ENCODE data around the gene MYOD1. TPM values are rescaled to one million over a fixed set of nuclear protein-coding genes. Genes with fewer than 3 reads are reported as not detected.

MYOD1 gene
- polyA plus RNA-seq, 4 donors = 0.15 TPM; not detected in 3

DNA sequence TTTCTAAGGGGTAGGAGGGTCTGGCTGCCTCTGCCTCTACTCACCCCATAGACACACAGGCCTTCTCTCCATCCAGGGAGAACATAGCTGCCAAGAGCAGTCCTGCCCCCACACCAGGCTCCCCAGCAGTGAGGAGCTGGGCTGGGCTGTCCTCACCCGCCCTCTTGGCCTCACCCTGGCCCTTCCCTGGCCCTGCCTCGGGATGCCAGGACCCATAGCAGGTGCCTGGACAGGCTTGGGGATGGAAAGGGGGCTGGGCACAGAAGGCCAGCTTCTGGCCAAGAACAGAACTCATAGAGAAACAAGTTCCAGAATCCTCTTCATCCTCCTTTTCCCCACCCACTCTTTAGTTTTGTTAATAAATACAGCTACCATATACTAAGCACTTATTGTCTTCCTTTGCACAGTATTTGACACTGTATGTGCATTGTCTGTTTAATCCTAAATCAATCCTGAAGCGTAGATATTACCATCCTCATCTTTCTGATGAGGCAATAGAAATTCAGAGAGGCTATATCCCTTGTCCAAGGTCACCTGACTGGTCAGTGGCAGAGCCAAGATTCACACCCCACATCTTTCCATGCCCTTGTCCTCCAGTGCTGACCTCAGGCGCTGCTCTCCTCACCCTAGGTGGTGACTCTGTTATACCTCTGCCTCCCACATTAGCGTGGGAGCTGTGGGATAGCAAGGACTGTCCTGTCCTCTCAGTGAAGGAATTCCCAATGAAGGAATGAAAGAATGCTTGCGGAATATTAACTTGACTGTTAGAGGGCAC, 22.0 kb upstream of the MYOD1 start:
- no peaks in the 10 kb centered on the region for H3K4me1 ChIP-seq (ENCODE audit: control insufficient read depth in 3 of 3, insufficient read depth in 2 of 3, low read depth in 1 of 3, low read length in 2 of 3)
- no peaks in the 10 kb centered on the region for H3K9me3 ChIP-seq (ENCODE audit: control insufficient read depth in 2 of 2, insufficient read depth in 1 of 2, low read depth in 1 of 2, low read length in 1 of 2)
- H3K27ac ChIP-seq (ENCODE audit: low read depth in 1 of 3, low read length in 2 of 3) = no peak overlapping the region
- FAIRE-seq = no peak
- no peak for DNase-seq
- H3K27me3 ChIP-seq (ENCODE audit: control insufficient read depth in 3 of 3, insufficient read depth in 3 of 3, low read length in 3 of 3) = peaks cover 9 to 50% (median 22%) of the 10 kb centered on the region in 3 donors
- H3K4me3 ChIP-seq (ENCODE audit: low read depth in 1 of 3, low read length in 3 of 3) = no peak overlapping the region
- 35 to 55% (median 38%) methylated on average over 6 of the region's 6 CpGs for WGBS, 3 donors
- H3K36me3 ChIP-seq (ENCODE audit: control insufficient read depth in 3 of 3, insufficient read depth in 2 of 3, low read depth in 1 of 3, low read length in 3 of 3) = no peaks in the 10 kb centered on the region

DNA sequence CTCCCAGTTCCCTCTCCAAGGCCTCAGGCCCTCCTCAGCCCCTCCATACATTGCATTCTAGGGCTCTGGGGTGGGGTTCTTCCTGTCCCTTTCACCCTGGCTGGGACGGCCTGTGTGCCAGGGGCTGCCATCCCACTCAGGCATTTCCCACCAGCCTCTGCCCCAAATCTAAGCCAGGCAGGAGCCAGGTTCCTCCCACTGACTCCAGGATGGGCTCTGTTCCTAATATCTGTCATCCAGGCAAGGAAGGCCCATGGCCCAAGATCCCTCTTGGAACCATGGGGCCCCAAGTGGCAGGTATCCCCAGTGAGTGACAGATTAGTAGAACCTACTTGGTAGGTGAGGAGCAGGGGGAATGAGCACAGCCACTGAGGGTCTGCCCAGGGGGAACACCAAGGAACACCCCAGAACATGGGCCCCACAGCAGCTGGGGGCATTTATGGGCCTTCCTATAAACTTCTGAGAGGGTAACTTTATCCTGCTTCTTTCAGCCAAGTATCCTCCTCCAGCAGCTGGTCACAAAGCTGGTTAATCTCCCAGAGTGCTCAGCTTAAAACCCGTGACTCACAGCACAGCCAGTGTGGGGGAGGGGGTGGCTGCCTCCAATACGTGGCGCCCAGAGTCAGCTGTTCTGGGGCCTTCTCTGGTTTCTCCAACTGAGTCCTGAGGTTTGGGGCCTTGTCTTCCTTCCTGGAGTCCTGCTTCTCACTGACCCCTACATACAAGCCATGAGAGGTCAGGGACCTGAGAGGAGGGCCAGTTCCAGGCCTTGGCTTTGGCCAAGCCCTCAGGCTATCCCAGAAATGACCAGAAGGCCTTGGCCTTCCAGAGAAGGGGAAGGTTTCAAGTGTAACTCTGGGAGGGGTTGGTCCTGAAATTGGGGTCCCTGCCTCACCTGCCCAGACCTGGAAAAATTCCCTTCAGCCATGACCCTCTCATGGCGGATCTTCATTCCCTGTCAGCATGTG, 19.9 kb upstream of the MYOD1 start:
- H3K9me3 ChIP-seq (ENCODE audit: control insufficient read depth in 2 of 2, insufficient read depth in 1 of 2, low read depth in 1 of 2, low read length in 1 of 2) = peaks cover 0 to 9% of the 10 kb centered on the region in 2 donors
- FAIRE-seq (no peak), DNase-seq (no peak)
- no peaks in the 10 kb centered on the region for H3K4me1 ChIP-seq (ENCODE audit: control insufficient read depth in 3 of 3, insufficient read depth in 2 of 3, low read depth in 1 of 3, low read length in 2 of 3)
- H3K27me3 ChIP-seq (ENCODE audit: control insufficient read depth in 3 of 3, insufficient read depth in 3 of 3, low read length in 3 of 3) = peaks cover 9 to 34% (median 20%) of the 10 kb centered on the region in 3 donors
- no peak overlapping the region for H3K27ac ChIP-seq (ENCODE audit: low read depth in 1 of 3, low read length in 2 of 3)
- H3K4me3 ChIP-seq (ENCODE audit: low read depth in 1 of 3, low read length in 3 of 3) = no peak overlapping the region
- no peaks in the 10 kb centered on the region for H3K36me3 ChIP-seq (ENCODE audit: control insufficient read depth in 3 of 3, insufficient read depth in 2 of 3, low read depth in 1 of 3, low read length in 3 of 3)
- WGBS, 3 donors = 63 to 75% (median 69%) methylated on average over 5 of the region's 5 CpGs

DNA sequence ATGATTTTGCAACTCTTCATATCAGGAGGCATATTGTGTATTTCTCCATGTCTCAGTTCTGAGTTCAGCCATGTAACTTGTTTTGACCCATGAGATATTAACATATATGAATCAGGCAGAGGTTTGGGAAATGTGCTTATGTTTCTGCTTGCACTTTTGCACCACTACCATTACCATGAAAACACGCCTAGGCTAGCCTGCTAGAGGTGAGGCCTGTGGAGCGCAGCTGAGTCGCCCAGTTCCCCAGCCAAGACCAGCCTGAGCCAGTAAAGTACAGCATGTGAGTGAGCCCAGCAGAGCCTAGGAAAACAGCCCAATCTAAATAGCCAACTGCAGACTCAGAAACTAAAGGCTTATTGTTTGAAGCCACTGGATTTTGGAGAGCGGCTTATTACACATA, 18.4 kb upstream of the MYOD1 start:
- no peak for DNase-seq
- WGBS, 3 donors = 81 to 82% (median 82%) methylated on average over 4 of the region's 4 CpGs
- no peak for FAIRE-seq
- no peaks in the 10 kb centered on the region for H3K36me3 ChIP-seq (ENCODE audit: control insufficient read depth in 3 of 3, insufficient read depth in 2 of 3, low read depth in 1 of 3, low read length in 3 of 3)
- H3K27me3 ChIP-seq (ENCODE audit: control insufficient read depth in 3 of 3, insufficient read depth in 3 of 3, low read length in 3 of 3) = peaks cover 3 to 22% (median 9%) of the 10 kb centered on the region in 3 donors
- no peak overlapping the region for H3K4me3 ChIP-seq (ENCODE audit: low read depth in 1 of 3, low read length in 3 of 3)
- no peaks in the 10 kb centered on the region for H3K4me1 ChIP-seq (ENCODE audit: control insufficient read depth in 3 of 3, insufficient read depth in 2 of 3, low read depth in 1 of 3, low read length in 2 of 3)
- H3K27ac ChIP-seq (ENCODE audit: low read depth in 1 of 3, low read length in 2 of 3) = no peak overlapping the region
- H3K9me3 ChIP-seq (ENCODE audit: control insufficient read depth in 2 of 2, insufficient read depth in 1 of 2, low read depth in 1 of 2, low read length in 1 of 2) = peaks cover 0 to 9% of the 10 kb centered on the region in 2 donors

DNA sequence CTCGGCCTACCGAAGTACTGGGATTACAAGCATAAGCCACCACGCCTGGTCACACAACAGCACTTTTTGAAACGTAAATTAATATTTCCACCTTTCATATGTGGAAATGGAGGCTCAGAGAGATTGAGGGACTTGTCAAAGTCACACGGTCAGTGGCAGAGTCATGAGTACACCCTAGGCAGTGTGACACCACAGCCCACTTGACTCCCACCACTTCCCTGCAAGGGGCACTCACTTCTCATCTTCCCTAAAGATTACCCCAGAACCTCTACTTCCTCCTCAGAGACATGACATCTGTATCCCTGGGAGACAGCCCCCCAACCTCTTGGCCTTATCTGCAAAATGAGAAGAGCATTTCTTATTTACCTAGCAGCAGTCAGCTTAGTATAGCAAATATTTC, 16.5 kb upstream of the MYOD1 start:
- WGBS, 3 donors = 56 to 69% (median 61%) methylated on average over 5 of the region's 5 CpGs
- DNase-seq = no peak
- Histone ChIP-seq H3K9me3 (ENCODE audit: control insufficient read depth in 2 of 2, insufficient read depth in 1 of 2, low read depth in 1 of 2, low read length in 1 of 2) (peaks cover 0 to 9% of the 10 kb centered on the region in 2 donors), H3K4me1 (ENCODE audit: control insufficient read depth in 3 of 3, insufficient read depth in 2 of 3, low read depth in 1 of 3, low read length in 2 of 3) (no peaks in the 10 kb centered on the region), H3K36me3 (ENCODE audit: control insufficient read depth in 3 of 3, insufficient read depth in 2 of 3, low read depth in 1 of 3, low read length in 3 of 3) (no peaks in the 10 kb centered on the region), H3K27me3 (ENCODE audit: control insufficient read depth in 3 of 3, insufficient read depth in 3 of 3, low read length in 3 of 3) (peaks cover 0 to 5% (median 2%) of the 10 kb centered on the region in 3 donors), H3K27ac (ENCODE audit: low read depth in 1 of 3, low read length in 2 of 3) (no peak overlapping the region), H3K4me3 (ENCODE audit: low read depth in 1 of 3, low read length in 3 of 3) (no peak overlapping the region)
- no peak for FAIRE-seq

DNA sequence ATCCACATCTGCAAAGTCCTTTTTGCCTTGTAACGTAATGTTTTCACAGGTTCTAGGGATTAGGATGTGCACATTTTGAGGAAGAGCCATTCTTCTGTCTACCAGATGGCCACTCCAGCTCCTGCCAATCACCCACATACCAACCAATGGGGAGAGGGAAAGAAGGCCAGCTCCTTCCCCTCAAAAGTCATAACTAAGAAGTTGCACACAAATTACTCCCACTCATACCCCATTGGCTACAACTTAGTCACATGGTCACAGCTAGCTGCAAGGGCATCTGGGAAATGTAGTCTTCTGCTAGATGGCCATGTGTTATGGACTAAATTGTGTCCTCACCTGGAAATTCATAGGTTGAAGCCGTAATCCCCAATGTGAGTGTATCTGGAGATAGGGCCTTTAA, 15.4 kb upstream of the MYOD1 start:
- no peaks in the 10 kb centered on the region for H3K4me1 ChIP-seq (ENCODE audit: control insufficient read depth in 3 of 3, insufficient read depth in 2 of 3, low read depth in 1 of 3, low read length in 2 of 3)
- peaks cover 0 to 9% of the 10 kb centered on the region in 2 donors for H3K9me3 ChIP-seq (ENCODE audit: control insufficient read depth in 2 of 2, insufficient read depth in 1 of 2, low read depth in 1 of 2, low read length in 1 of 2)
- H3K27ac ChIP-seq (ENCODE audit: low read depth in 1 of 3, low read length in 2 of 3) = no peak overlapping the region
- WGBS, 3 donors = 61 to 79% (median 65%) methylated on average over 2 of the region's 2 CpGs
- H3K36me3 ChIP-seq (ENCODE audit: control insufficient read depth in 3 of 3, insufficient read depth in 2 of 3, low read depth in 1 of 3, low read length in 3 of 3) = no peaks in the 10 kb centered on the region
- no peak for DNase-seq
- FAIRE-seq = no peak
- peaks cover 0 to 5% (median 2%) of the 10 kb centered on the region in 3 donors for H3K27me3 ChIP-seq (ENCODE audit: control insufficient read depth in 3 of 3, insufficient read depth in 3 of 3, low read length in 3 of 3)
- no peak overlapping the region for H3K4me3 ChIP-seq (ENCODE audit: low read depth in 1 of 3, low read length in 3 of 3)

DNA sequence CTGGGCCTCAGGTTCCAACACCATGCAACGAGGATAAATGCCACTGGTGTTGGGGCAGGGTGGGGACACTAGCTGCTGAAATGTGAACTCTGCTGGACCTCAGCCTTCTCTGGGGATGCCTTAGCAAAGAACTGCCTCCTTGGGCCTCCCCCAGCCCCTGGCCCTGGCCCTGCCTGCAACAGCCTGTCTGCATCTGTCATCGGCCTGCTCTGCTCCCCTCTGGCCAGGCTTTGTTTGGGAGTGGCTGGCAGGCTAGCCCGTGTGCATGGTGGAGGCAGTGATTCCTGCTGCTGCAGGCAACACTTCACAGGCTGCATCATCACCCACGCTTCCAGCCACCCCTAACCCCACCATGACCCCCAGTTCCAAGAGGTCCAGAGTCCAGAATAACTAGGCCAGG, 11.5 kb upstream of the MYOD1 start:
- WGBS, 3 donors = 48 to 59% (median 49%) methylated on average over 4 of the region's 4 CpGs

DNA sequence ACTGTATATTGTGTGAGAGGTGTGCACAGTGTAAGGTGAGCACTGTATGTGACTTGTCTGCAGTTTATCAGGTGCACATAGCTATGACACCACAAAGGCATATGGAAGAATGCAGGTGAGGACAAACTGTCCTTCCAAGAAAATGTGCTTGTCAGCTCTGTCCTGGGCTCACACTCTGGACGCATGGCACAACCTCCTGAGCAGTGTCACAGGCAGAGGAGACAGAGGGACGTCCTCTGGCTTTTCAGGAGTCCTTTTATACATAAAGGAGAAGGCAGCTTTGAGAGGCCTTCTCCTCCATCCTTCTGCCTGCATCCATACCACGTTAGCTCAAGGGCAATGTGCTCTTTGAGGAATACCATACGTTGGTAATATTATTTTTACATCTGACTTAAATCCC, 7.5 kb upstream of the MYOD1 start:
- Histone ChIP-seq H3K36me3 (ENCODE audit: control insufficient read depth in 3 of 3, insufficient read depth in 2 of 3, low read depth in 1 of 3, low read length in 3 of 3) (no peaks in the 10 kb centered on the region), H3K9me3 (ENCODE audit: control insufficient read depth in 2 of 2, insufficient read depth in 1 of 2, low read depth in 1 of 2, low read length in 1 of 2) (no peaks in the 10 kb centered on the region), H3K4me1 (ENCODE audit: control insufficient read depth in 3 of 3, insufficient read depth in 2 of 3, low read depth in 1 of 3, low read length in 2 of 3) (no peaks in the 10 kb centered on the region), H3K27ac (ENCODE audit: low read depth in 1 of 3, low read length in 2 of 3) (no peak overlapping the region), H3K4me3 (ENCODE audit: low read depth in 1 of 3, low read length in 3 of 3) (no peak overlapping the region), H3K27me3 (ENCODE audit: control insufficient read depth in 3 of 3, insufficient read depth in 3 of 3, low read length in 3 of 3) (peaks cover 0 to 49% (median 3%) of the 10 kb centered on the region in 3 donors)
- 16 to 29% (median 17%) methylated on average over 4 of the region's 4 CpGs for WGBS, 3 donors
- DNase-seq = no peak
- no peak for FAIRE-seq

More for the DNA sequence above, 11.5 kb upstream of the MYOD1 start:
- no peak for DNase-seq
- Histone ChIP-seq H3K9me3 (ENCODE audit: control insufficient read depth in 2 of 2, insufficient read depth in 1 of 2, low read depth in 1 of 2, low read length in 1 of 2) (peaks cover 0 to 9% of the 10 kb centered on the region in 2 donors), H3K4me1 (ENCODE audit: control insufficient read depth in 3 of 3, insufficient read depth in 2 of 3, low read depth in 1 of 3, low read length in 2 of 3) (no peaks in the 10 kb centered on the region), H3K27me3 (ENCODE audit: control insufficient read depth in 3 of 3, insufficient read depth in 3 of 3, low read length in 3 of 3) (peaks cover 0 to 20% (median 2%) of the 10 kb centered on the region in 3 donors), H3K27ac (ENCODE audit: low read depth in 1 of 3, low read length in 2 of 3) (no peak overlapping the region), H3K36me3 (ENCODE audit: control insufficient read depth in 3 of 3, insufficient read depth in 2 of 3, low read depth in 1 of 3, low read length in 3 of 3) (no peaks in the 10 kb centered on the region), H3K4me3 (ENCODE audit: low read depth in 1 of 3, low read length in 3 of 3) (no peak overlapping the region)
- no peak for FAIRE-seq

DNA sequence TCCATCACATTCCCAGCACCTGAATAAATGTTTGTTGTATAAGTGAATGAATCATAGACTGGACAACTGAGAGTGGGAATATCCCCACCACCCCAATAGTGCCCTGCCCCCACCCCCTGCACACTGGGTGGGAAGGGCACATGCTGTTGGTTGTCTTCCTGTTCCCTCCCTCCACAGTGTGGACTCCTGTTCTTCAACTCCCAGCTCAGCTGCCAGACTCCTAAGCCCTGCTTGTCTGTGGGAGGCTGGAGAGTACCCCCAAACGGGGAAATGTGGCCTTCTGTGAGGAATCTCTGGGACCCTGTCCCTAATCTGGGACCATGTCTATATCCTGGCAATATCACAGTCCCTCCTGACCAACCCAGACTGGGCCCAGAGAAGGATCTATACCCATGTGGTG, 5.5 kb upstream of the MYOD1 start:
- Histone ChIP-seq H3K36me3 (ENCODE audit: control insufficient read depth in 3 of 3, insufficient read depth in 2 of 3, low read depth in 1 of 3, low read length in 3 of 3) (no peaks in the 10 kb centered on the region), H3K27ac (ENCODE audit: low read depth in 1 of 3, low read length in 2 of 3) (no peak overlapping the region), H3K4me1 (ENCODE audit: control insufficient read depth in 3 of 3, insufficient read depth in 2 of 3, low read depth in 1 of 3, low read length in 2 of 3) (no peaks in the 10 kb centered on the region), H3K27me3 (ENCODE audit: control insufficient read depth in 3 of 3, insufficient read depth in 3 of 3, low read length in 3 of 3) (peaks cover 0 to 69% (median 13%) of the 10 kb centered on the region in 3 donors), H3K4me3 (ENCODE audit: low read depth in 1 of 3, low read length in 3 of 3) (no peak overlapping the region), H3K9me3 (ENCODE audit: control insufficient read depth in 2 of 2, insufficient read depth in 1 of 2, low read depth in 1 of 2, low read length in 1 of 2) (no peaks in the 10 kb centered on the region)
- WGBS, 3 donors = 8 to 21% (median 18%) methylated on average over 1 of the region's 1 CpG
- DNase-seq (no peak), FAIRE-seq (no peak)
